ENCODE measurements around the gene C15orf61.

The C15orf61 gene

DNA sequence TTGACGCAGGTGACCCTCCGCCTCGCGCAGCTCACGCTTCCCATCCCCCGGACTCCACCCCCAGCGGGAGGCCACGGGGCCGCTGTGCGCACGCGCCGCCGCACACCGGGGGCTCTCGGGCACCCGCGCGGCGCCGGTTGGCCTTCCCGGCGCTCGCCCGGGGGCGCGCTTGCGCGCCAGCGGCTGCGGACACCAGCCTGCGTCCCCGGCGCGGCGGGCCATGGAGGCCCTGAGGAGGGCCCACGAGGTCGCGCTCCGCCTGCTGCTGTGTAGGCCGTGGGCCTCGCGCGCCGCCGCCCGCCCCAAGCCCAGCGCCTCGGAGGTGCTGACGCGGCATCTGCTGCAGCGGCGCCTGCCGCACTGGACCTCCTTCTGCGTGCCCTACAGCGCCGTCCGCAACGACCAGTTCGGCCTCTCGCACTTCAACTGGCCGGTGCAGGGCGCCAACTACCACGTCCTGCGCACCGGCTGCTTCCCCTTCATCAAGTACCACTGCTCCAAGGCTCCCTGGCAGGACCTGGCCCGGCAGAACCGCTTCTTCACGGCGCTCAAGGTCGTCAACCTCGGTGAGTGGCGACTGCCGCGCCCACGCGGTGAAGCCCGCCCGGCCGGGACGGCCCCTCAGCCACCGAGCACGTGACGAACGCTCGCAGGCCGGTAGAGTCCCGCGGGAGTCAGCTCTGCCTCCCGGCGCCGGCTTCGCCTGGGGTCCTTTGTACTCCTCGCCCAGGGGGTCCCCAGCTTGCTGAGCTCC, at the start of gene C15orf61:
Gene C15orf61 (plus strand): TSS at position 103 of the 754 bp plus-strand sequence. CDS start 118 bp downstream, at position 221.
- peak; percentile 50 to 77 (median 68) for DNase-seq (ENCODE audit: low read depth in 4 of 4, low spot score in 1 of 4)

DNA sequence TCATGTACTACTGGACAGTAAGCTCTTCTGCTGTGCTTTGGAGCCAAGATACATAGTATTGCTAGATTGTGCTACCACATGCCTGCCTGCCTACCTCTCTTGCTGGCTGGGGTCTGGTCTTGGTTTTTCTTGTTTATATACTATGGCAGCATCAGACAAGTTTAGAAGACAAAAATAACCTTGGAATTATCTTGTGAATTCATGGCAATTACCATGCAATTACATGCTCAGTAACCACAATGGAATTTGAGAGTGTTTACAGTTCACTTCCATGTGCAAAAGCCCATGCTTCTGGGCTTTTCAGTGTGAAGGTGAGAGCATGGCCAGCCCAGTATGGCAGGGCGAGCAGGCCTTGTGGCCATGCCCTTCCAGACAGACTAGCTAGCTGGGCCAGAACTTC, 48.0 kb upstream of the C15orf61 start:
- DNase-seq (ENCODE audit: low read depth in 4 of 4, low spot score in 1 of 4), result no peak

DNA sequence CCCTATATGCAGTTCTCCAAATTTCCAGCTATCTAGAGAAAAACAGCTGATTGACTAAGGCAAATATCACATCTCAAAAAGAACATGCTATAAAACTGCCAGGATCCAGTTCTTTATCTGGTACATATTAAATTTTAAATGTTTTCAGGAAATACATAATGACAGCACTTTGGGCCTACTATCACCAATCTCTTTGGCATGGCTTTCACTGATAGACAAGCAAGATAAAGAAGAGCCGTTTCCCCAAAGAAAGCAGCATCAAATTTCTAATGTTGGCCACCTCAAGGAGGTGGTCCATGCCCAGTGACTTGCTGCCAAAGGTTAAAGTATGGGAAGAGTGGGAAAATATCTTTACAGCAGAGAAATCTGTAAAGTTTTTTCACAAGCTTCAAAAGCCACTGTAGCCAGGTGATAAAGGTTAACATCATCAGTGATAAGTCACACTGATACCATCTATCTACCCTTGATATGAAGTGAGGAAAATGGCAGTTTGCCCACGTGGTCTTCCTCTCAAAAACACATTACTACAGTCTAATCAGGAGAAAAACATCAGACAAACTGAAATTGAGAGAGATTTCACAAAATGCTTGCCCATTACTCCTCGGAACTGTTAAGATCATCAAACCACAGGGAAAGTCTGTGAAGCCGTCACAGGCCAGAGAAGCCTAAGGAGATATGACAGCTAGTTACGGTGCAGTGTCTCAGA, 46.4 kb upstream of the C15orf61 start:
- DNase-seq (ENCODE audit: low read depth in 4 of 4, low spot score in 1 of 4), result no peak

DNA sequence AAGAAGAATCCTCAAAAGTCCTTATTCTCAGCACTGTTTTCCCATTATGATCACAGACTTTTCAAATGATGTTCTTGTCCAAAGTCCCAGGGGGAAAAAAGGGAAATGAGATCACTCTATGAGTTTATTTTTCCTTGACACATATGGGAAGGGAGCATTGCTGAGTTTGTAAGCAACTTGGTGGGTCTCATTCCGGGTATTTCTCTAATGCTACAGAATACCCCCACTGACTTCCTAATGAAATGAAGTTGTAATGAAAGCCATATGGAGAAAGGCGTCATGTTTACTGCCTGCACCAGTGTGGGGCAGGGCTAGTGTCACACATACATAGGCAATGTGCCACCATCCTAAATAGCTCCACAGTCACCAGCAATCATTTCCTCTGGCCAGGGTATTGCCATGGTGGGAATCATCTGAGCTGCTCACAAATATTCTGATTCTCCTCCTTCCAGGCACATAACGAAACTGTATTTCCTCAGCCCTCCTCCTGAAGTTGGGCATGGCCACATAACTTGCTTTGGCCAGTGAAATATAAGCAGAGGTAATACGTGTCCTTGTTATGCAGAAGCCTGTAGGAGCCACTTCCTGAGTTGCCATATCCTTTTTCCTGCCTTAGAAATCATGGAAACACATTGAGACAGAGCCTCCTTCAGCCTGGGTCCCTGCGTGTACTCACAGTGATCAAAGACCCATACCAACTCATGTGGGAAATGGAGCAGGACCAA, 41.0 kb upstream of the C15orf61 start:
- no peak for DNase-seq (ENCODE audit: low read depth in 4 of 4, low spot score in 1 of 4)

GRCh38 chr15:67480741-67481140, 40.2 kb upstream of the C15orf61 start:
- no peak for DNase-seq (ENCODE audit: low read depth in 4 of 4, low spot score in 1 of 4)

DNA sequence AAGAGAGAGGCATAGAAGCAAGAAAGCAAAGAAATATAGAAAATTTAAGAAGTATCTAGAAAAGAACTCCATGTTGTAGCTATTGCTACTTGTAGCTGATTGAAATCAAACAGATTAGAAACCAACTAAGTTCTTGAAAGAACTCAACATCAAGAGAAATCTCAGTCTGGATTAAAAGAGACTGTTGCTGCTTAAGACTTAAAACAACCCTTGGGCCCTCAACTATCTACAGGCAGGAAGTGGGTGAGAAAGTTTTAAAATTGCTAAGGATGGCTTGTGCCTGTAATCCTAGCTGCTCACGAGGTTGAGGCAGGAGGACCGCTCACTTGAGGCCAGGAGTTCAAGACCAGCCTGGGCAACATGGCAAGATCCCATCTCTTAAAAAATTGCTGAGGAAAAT, 39.3 kb upstream of the C15orf61 start:
- no peak for DNase-seq (ENCODE audit: low read depth in 4 of 4, low spot score in 1 of 4)

DNA sequence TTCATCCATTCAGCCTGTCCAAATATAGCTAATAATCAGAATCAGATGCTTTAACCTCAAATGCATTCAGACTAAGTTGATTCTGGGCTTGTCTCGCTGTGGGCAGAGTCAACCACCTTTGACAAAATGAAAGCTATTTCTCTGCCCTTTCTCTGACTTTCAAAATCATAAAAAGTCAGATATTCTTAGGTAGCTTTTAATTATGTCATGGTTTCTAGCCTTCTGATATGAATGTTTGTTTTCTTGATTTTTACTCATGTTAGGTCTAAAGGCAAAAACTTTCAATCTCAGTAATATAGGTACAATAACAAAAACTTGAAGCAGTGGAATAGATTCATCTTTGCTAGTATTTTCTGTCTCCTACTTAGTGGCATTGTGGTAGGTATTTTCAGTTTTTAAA, 25.3 kb upstream of the C15orf61 start:
- no peak for DNase-seq (ENCODE audit: low read depth in 4 of 4, low spot score in 1 of 4)

GRCh38 chr15:67501177-67501835, 19.6 kb upstream of the C15orf61 start:
- DNase-seq (ENCODE audit: low read depth in 4 of 4, low spot score in 1 of 4), result no peak

DNA sequence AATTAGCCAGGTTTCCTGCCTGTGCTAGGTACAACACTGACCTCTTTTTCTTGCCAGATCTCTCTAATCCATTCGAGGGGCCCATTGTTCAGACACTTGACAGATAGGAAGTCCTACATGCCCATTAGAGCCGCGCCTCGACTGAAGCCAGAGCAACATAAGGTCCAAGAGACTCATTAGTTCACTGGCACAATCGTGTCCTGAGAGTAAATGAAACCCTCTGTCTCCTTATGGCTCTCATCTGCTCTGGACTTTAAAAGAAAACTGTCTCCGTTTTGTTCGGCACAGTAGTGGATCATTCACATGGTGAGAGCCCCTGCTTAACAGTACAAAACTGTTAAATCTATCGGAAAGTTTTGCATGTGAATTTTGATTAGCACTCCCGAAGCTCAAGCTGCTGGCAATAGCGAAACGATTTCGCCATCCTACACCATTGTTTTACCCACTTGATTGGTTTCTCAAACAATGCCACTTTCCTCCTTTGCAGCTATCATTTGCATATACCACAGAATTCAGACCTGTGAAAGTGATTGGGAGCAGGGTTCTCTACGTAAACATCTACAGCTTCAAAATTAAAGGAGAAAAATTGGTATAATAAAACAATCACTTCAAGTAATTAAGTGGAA, 19.0 kb upstream of the C15orf61 start:
- no peak for DNase-seq (ENCODE audit: low read depth in 4 of 4, low spot score in 1 of 4)

GRCh38 chr15:67504056-67504455, 16.9 kb upstream of the C15orf61 start:
- DNase-seq (ENCODE audit: low read depth in 4 of 4, low spot score in 1 of 4), result no peak

GRCh38 chr15:67504796-67505195, 16.1 kb upstream of the C15orf61 start:
- DNase-seq (ENCODE audit: low read depth in 4 of 4, low spot score in 1 of 4), result no peak

DNA sequence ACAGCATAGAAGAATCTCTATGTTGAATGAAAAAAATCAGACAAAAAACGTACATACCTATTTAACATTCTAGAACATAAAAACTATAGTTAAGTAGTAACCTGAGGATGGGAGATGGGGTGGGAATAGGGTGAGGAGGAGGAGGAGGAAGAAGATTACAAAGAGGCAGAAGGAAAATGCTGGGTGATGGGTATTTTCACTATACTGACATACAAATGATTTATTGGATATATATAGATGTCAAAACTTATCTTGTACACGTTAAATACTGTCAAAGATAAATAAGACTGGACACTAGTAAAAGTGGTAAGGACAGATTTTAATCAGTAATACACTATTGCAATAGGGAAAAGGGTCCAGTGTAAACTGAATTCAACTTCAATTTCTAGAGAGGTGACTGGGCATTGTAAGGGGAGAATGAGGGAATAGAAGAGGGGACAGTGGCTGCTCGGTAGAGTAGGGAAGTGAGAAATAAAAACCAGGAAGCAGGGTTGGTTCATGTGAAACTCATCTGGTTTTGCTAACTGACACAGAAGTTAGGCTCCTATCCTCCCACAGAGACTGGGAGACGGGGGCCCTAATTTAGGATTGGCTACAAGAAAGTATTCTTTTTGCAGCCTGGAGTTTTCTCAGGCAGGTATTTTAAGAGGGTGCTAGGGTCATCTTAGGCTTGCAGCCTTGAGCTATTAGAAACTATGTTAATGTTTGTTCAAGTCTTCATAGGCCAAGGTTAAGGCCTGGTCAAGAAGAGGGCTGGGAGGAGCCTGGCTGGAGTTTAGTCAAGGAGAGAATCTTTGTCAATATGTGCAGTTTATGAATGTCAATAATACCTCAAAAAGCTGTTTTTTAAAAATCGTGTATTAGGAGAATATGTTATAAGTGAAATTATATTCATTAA, 15.0 kb upstream of the C15orf61 start:
- no peak for DNase-seq (ENCODE audit: low read depth in 4 of 4, low spot score in 1 of 4)

GRCh38 chr15:67506775-67507747, 13.9 kb upstream of the C15orf61 start:
- DNase-seq (ENCODE audit: low read depth in 4 of 4, low spot score in 1 of 4), result no peak

GRCh38 chr15:67508407-67508806, 12.5 kb upstream of the C15orf61 start:
- no peak for DNase-seq (ENCODE audit: low read depth in 4 of 4, low spot score in 1 of 4)

DNA sequence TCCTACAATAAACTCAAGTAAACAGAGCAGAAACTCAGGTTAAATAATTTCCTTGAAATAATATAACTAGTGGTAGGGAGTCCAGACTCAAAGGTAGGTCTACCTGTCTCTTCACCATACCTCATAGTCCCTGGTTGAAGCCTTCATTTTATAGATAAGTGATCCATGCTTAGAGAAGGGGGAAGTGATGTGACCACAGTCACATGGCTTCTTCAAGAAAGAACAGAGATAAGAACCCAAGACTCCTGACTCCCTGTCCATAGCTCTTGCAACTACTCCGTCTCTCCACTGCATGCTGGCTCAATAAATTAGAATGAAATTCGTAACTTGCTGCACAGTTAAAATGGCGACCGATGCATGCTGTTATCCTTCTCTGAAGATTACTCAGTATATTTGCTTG, 11.0 kb upstream of the C15orf61 start:
- DNase-seq (ENCODE audit: low read depth in 4 of 4, low spot score in 1 of 4), result no peak

DNA sequence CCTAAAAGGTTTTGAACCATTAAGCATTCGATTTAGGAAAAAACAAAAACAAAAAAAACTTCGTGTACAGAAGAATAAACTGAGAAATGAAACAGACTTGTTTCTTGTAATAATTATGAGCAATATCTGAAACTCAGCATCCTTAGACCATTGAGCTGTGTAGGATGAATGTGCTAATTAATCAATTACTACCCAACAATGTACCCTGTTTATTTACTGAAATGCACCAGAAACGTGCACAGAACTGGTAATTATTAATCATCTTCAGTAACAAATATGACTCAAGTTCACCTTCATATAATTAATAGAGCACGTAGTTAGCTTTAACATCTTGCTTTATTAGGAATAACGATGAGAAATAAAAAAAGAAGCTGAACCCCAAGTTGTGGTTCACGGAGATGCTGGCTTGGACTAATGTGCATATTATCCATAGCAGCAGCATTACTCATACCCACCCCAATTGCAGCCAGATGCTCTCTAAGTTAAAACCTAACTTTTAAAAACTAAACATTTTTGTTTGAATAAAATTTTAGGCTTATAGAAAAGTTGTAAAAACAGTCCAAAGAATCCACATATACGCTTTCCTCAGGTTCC, 10.2 kb upstream of the C15orf61 start:
- no peak for DNase-seq (ENCODE audit: low read depth in 4 of 4, low spot score in 1 of 4)

DNA sequence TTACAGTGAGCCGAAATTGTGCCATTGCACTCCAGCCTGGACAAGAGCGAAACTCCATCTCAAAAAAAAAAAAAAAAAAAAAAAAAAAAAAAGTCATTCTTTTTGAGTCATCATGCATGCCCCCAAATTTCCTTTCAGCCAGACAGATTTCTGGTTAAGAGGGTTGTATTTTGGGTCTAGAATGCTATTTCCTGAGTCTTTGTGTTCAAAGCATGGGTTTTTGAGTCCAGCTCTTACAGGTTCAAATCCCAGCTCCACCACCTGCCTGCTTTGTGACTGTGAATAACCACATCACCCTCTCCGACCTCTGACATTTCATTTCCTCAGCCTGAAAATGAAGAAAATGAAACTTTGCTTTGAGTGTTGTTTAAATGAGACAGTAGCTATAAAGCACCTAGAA, 9.3 kb upstream of the C15orf61 start:
- DNase-seq (ENCODE audit: low read depth in 4 of 4, low spot score in 1 of 4), result no peak

DNA sequence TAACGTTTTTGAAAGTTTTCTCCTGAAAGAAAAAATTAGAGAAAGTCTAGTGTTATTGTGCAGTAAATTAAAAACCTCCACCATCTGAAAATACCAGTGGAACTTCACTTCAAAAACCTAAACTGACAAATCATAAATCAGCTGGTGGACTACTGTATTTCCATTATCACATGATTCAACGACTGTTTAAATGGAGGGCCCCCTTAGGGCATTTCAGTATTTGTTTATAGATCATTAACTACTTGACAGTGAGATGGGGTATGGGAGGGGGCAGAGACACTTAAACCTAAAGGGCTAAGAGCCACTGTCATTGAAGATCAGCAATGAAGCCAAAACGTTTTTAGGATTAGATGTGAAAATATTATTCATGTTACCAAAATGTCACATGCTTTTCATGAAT, 8.8 kb upstream of the C15orf61 start:
- no peak for DNase-seq (ENCODE audit: low read depth in 4 of 4, low spot score in 1 of 4)
